Activated CD8-positive, alpha-beta T cell treated with anti-CD3 and anti-CD28 coated beads for 36 hours (primary cell): Measurements from ENCODE around the gene PKNOX2. TPM values are rescaled to one million over a fixed set of nuclear protein-coding genes. Genes with fewer than 3 reads are reported as not detected.

Source experiments
- ATAC-seq: fragments of 200-7000 bp; cut with Tn5 transposase; one replicate; pipeline ENCODE4 v1.10.0; 2021; ENCODE audit warnings: mild to moderate bottlenecking, moderate library complexity
- CTCF ChIA-PET: fragments of 350-600 bp; sonication (Branson Sonifier 250); formaldehyde crosslinking; loops from one replicate; lab custom pipeline; 2021; ENCODE audit warnings: antibody characterized with exemption; lab: Charles Lee
- POLR2A ChIA-PET: fragments of 350-600 bp; sonication (Branson Sonifier 250); formaldehyde crosslinking; loops from one replicate; lab custom pipeline; 2021; ENCODE audit warnings: antibody characterized with exemption; lab: Charles Lee
- DNase-seq: peaks from one replicate; pipeline ENCODE4 v3.0.0-alpha.2; 2020
- H3K27ac Mint-ChIP-seq: one replicate; pipeline ENCODE4 v1.8.0; 2021; ENCODE audit warnings: mild to moderate bottlenecking, mixed read lengths
- H3K27me3 Mint-ChIP-seq: one replicate; pipeline ENCODE4 v1.8.0; 2021; ENCODE audit warnings: mixed read lengths
- H3K36me3 Mint-ChIP-seq: one replicate; pipeline ENCODE4 v1.8.0; 2021; ENCODE audit warnings: low read depth, mixed read lengths
- H3K4me1 Mint-ChIP-seq: one replicate; pipeline ENCODE4 v1.8.0; 2021; ENCODE audit warnings: low read depth, mixed read lengths
- H3K4me3 Mint-ChIP-seq: one replicate; pipeline ENCODE4 v1.8.0; 2021; ENCODE audit warnings: mild to moderate bottlenecking, moderate library complexity, mixed read lengths
- H3K9me3 Mint-ChIP-seq: one replicate; pipeline ENCODE4 v1.8.0; 2021; ENCODE audit warnings: mixed read lengths
- CTCF ChIP-seq: fragments of 200-600 bp; IDR thresholded peaks from one replicate; pipeline ENCODE4 v1.8.0; 2022; ENCODE audit warnings: antibody characterized with exemption, mild to moderate bottlenecking
- intact Hi-C: fragments of 100-400 bp; cut with micrococcal nuclease; formaldehyde crosslinking; loops from one replicate; pipeline ENCODE4 v1.10.0; 2022
- total RNA-seq, 2 experiments: library from RNA; stranded (reverse); gene quantifications; one replicate each; pipeline ENCODE4 v1.2.3, GENCODE V29; 2021

PKNOX2 gene
- total RNA-seq, 2 experiments from 2014 or later = not detected

GRCh38 chr11:125300791-125301218 is 136.3 kb downstream of the PKNOX2 start:
- Mint-ChIP-seq H3K27me3 (peaks cover 1% of the 10 kb centered on the region), H3K27ac (no peak overlapping the region), H3K36me3 (no peaks in the 10 kb centered on the region), H3K9me3 (no peaks in the 10 kb centered on the region), H3K4me3 (no peak overlapping the region), H3K4me1 (no peaks in the 10 kb centered on the region)
- ATAC-seq = no peak
- intact Hi-C loops = no loop called here
- no peak for DNase-seq
- POLR2A ChIA-PET = no interaction called here
- CTCF ChIA-PET = no interaction called here
- no peak for TF ChIP-seq CTCF

- no peak for TF ChIP-seq CTCF
- H3K4me3 Mint-ChIP-seq = no peak overlapping the region
- intact Hi-C loops = no loop called here
- POLR2A ChIA-PET = no interaction called here
- H3K27me3 Mint-ChIP-seq = peaks cover 1% of the 10 kb centered on the region
- DNase-seq (no peak), ATAC-seq (no peak)
- CTCF ChIA-PET = no interaction called here
- no peaks in the 10 kb centered on the region for H3K9me3 Mint-ChIP-seq
- H3K36me3 Mint-ChIP-seq = no peaks in the 10 kb centered on the region
- H3K4me1 Mint-ChIP-seq = no peaks in the 10 kb centered on the region
- H3K27ac Mint-ChIP-seq = no peak overlapping the region
Measured at GRCh38 chr11:125301346-125301745, 136.8 kb downstream of the PKNOX2 start.

- intact Hi-C loops = no loop called here
- TF ChIP-seq CTCF = no peak
- no peaks in the 10 kb centered on the region for H3K9me3 Mint-ChIP-seq
- DNase-seq (no peak), ATAC-seq (no peak)
- H3K27me3 Mint-ChIP-seq = peaks cover 1% of the 10 kb centered on the region
- ChIA-PET POLR2A (interaction anchor here (0.5 kb wide), 1 partner anchor 146 kb away, joined by 4 read pairs; no protein-coding TSS in a partner anchor), CTCF (no interaction called here)
- no peak overlapping the region for H3K4me3 Mint-ChIP-seq
- H3K4me1 Mint-ChIP-seq = no peaks in the 10 kb centered on the region
- H3K36me3 Mint-ChIP-seq = no peaks in the 10 kb centered on the region
- H3K27ac Mint-ChIP-seq = no peak overlapping the region
Measured at GRCh38 chr11:125303186-125303585, 138.6 kb downstream of the PKNOX2 start.

- ChIA-PET CTCF (interaction anchor here (1.0 kb wide), 1 partner anchor 161 kb away, joined by 3 read pairs; no protein-coding TSS in a partner anchor), POLR2A (no interaction called here)
- Mint-ChIP-seq H3K9me3 (no peaks in the 10 kb centered on the region), H3K36me3 (no peaks in the 10 kb centered on the region), H3K27ac (no peak overlapping the region), H3K4me1 (no peaks in the 10 kb centered on the region), H3K4me3 (no peak overlapping the region), H3K27me3 (peaks cover 1% of the 10 kb centered on the region)
- DNase-seq = no peak
- no peak for TF ChIP-seq CTCF
- intact Hi-C loops = no loop called here
- ATAC-seq = no peak
Measured at GRCh38 chr11:125303694-125304093, 139.1 kb downstream of the PKNOX2 start.

GRCh38 chr11:125304136-125304535 is 139.6 kb downstream of the PKNOX2 start:
- no peaks in the 10 kb centered on the region for H3K4me1 Mint-ChIP-seq
- DNase-seq (no peak), ATAC-seq (no peak)
- POLR2A ChIA-PET = no interaction called here
- no peak overlapping the region for H3K27ac Mint-ChIP-seq
- H3K27me3 Mint-ChIP-seq = peaks cover 1% of the 10 kb centered on the region
- H3K9me3 Mint-ChIP-seq = no peaks in the 10 kb centered on the region
- CTCF ChIA-PET = interaction anchor here (1.0 kb wide), 1 partner anchor 162 kb away, joined by 3 read pairs; no protein-coding TSS in a partner anchor
- TF ChIP-seq CTCF = no peak
- intact Hi-C loops = no loop called here
- H3K4me3 Mint-ChIP-seq = no peak overlapping the region
- H3K36me3 Mint-ChIP-seq = no peaks in the 10 kb centered on the region
